Measurements from ENCODE around the gene SLC4A5.

- TF ChIP-seq CTCF (IDR thresholded peaks at IDR 0.05) (no peak), ZFX (IDR thresholded peaks at IDR 0.05; ENCODE audit: borderline replicate concordance) (no peak)
Observed at GRCh38 chr2:74225698-74226459, 117.3 kb downstream of the SLC4A5 start.

All from 22Rv1 (cell line).